PC-3 (cell line): ENCODE measurements around the gene PRRT4. TPM values are rescaled to one million over a fixed set of nuclear protein-coding genes. Genes with fewer than 3 reads are reported as not detected.

Experiments
- ATAC-seq: fragments of 200-7000 bp; cut with Tn5 transposase; 2 replicates; pipeline ENCODE4 v1.9.1; 2020; ENCODE audit warnings: mild to moderate bottlenecking, moderate library complexity
- BruUV-seq: library from RNA; stranded (reverse); fragments of 400-500 nt; replicated peaks from 2 replicates; lab custom pipeline; 2021; lab: Mats Ljungman, UMichigan
- CTCF ChIA-PET: fragments of 300-600 bp; sonication (Branson Sonifier 250); formaldehyde crosslinking; loops from one replicate; lab custom pipeline; 2022; ENCODE audit warnings: antibody characterized with exemption; lab: Charles Lee
- POLR2A ChIA-PET: fragments of 300-600 bp; sonication (Branson Sonifier 250); formaldehyde crosslinking; loops from one replicate; lab custom pipeline; 2022; ENCODE audit warnings: antibody characterized with exemption; ENCODE audit not compliant: unreplicated experiment; lab: Charles Lee
- DNase-seq: peaks from one replicate; pipeline ENCODE4 v3.0.0-alpha.2; 2015
- H2AFZ ChIP-seq: fragments of 300-600 bp; sonication (generic); 2 replicates; pipeline ENCODE4 v1.6.0; 2016; ENCODE audit warnings: antibody characterized with exemption, low read length
- H3F3A ChIP-seq: fragments of 300-600 bp; sonication (generic); one replicate; pipeline ENCODE4 v1.6.0; 2017; ENCODE audit warnings: antibody characterized with exemption, low read length, control low read depth, mild to moderate bottlenecking; ENCODE audit not compliant: unreplicated experiment
- H3K27ac ChIP-seq: fragments of 300-600 bp; sonication (generic); 2 replicates; pipeline ENCODE4 v1.5.1; 2016; ENCODE audit warnings: mild to moderate bottlenecking, low read length
- H3K27me3 ChIP-seq: fragments of 300-600 bp; sonication (generic); 2 replicates; pipeline ENCODE4 v1.6.1; 2016; ENCODE audit warnings: low read length, mixed read lengths
- H3K36me3 ChIP-seq: fragments of 300-600 bp; sonication (generic); 2 replicates; pipeline ENCODE4 v1.6.1; 2016; ENCODE audit warnings: low read depth, mixed run types, low read length, mixed read lengths
- H3K4me1 ChIP-seq: fragments of 300-600 bp; sonication (generic); 2 replicates; pipeline ENCODE4 v1.5.1; 2016; ENCODE audit warnings: low read length; ENCODE audit not compliant: insufficient read depth
- H3K4me2 ChIP-seq: fragments of 300-600 bp; sonication (generic); 2 replicates; pipeline ENCODE4 v1.6.0; 2016; ENCODE audit warnings: low read length
- H3K4me3 ChIP-seq: fragments of 300-600 bp; sonication (generic); 2 replicates; pipeline ENCODE4 v1.5.1; 2016; ENCODE audit warnings: mild to moderate bottlenecking, low read length, mixed read lengths
- H3K79me2 ChIP-seq: fragments of 300-600 bp; sonication (generic); 2 replicates; pipeline ENCODE4 v1.6.1; 2017; ENCODE audit warnings: low read length, mixed read lengths
- H3K9ac ChIP-seq: fragments of 300-600 bp; sonication (generic); 2 replicates; pipeline ENCODE4 v1.6.0; 2016; ENCODE audit warnings: mild to moderate bottlenecking, low read length
- H3K9me2 ChIP-seq: fragments of 300-600 bp; sonication (generic); replicated peaks from 2 replicates; pipeline ENCODE4 v1.6.1; 2016; ENCODE audit warnings: mixed run types, low read length, mixed read lengths
- H3K9me3 ChIP-seq: fragments of 300-600 bp; sonication (generic); 2 replicates; pipeline ENCODE4 v1.6.1; 2016; ENCODE audit warnings: low read length, mixed read lengths
- H4K20me1 ChIP-seq: fragments of 300-600 bp; sonication (generic); 2 replicates; pipeline ENCODE4 v1.6.1; 2016; ENCODE audit warnings: low read length, mixed read lengths
- EZH2 ChIP-seq: fragments of 300-600 bp; sonication (generic); IDR thresholded peaks from one replicate; pipeline ENCODE4 v1.6.1; 2017; ENCODE audit warnings: antibody characterized with exemption, mild to moderate bottlenecking, low read length; ENCODE audit not compliant: unreplicated experiment
- EZH2phosphoT487 ChIP-seq: fragments of 300-600 bp; sonication (generic); IDR thresholded peaks from 2 replicates; pipeline ENCODE4 v1.6.1; 2018; ENCODE audit warnings: mild to moderate bottlenecking, antibody characterized with exemption, low read length, borderline replicate concordance
- intact Hi-C: fragments of 100-400 bp; cut with micrococcal nuclease; formaldehyde crosslinking; loops from 2 replicates; pipeline ENCODE4 v1.9.0; 2023
- total RNA-seq: library from RNA; depleted of rRNA; stranded (reverse); fragments of >200 nt; gene quantifications from 2 replicates; pipeline ENCODE4 v1.2.3, GENCODE V29; 2014
- TF ChIP-seq, protein P1 (sequence below): fragments of 300-600 bp; sonication (generic); conservative IDR thresholded peaks from 2 replicates; pipeline ENCODE4 v1.5.1; 2017; ENCODE audit warnings: antibody characterized with exemption, low read depth, mild to moderate bottlenecking, low read length

The PRRT4 gene
- total RNA-seq, 1 experiment from 2014 or later = 0.36 TPM

DNA sequence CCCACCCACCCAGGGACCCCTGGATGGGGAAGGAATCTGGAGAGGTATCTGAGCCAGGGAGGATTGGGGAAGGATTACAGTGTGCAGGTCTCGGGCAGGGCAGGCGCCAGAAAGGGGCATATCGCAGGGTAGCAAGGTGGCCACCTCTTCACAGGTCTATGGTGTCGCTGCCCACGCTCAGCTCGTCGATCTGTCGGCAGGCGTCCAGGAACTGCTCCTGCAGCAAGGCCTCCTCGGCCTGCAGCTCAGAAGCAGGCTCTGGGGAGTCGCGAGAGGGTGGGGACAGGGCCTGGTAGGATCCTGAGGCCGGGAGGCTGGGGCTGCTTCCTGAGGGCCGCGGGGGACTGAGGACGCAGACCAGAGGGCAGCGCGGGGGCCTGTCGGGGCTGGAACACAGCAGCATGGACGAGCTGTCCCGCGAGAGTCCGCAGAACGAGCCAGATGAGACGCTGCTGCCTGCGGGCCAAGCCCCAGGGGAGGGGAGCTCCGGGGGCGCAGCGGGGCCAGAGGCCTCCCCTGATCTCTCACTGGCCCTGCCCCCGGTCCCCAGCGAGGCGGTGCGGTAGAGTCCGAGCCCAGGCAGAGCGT, 10.7 kb downstream of the PRRT4 start:
- ATAC-seq (no peak), DNase-seq (no peak)
- H3K4me1 ChIP-seq = no peaks in the 10 kb centered on the region
- no peak overlapping the region for H3K27ac ChIP-seq
- no peaks in the 10 kb centered on the region for H3K9me3 ChIP-seq
- no peaks in the 10 kb centered on the region for H3K79me2 ChIP-seq
- H3K4me2 ChIP-seq = no peak overlapping the region
- BruUV-seq = no TSS peak
- POLR2A ChIA-PET = no interaction called here
- H3K9ac ChIP-seq = no peak overlapping the region
- no peak for TF ChIP-seq EZH2phosphoT487
- TF ChIP-seq EZH2 = no peak
- TF ChIP-seq, protein P1, sequence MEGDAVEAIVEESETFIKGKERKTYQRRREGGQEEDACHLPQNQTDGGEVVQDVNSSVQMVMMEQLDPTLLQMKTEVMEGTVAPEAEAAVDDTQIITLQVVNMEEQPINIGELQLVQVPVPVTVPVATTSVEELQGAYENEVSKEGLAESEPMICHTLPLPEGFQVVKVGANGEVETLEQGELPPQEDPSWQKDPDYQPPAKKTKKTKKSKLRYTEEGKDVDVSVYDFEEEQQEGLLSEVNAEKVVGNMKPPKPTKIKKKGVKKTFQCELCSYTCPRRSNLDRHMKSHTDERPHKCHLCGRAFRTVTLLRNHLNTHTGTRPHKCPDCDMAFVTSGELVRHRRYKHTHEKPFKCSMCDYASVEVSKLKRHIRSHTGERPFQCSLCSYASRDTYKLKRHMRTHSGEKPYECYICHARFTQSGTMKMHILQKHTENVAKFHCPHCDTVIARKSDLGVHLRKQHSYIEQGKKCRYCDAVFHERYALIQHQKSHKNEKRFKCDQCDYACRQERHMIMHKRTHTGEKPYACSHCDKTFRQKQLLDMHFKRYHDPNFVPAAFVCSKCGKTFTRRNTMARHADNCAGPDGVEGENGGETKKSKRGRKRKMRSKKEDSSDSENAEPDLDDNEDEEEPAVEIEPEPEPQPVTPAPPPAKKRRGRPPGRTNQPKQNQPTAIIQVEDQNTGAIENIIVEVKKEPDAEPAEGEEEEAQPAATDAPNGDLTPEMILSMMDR = no peak
- no peaks in the 10 kb centered on the region for H3K36me3 ChIP-seq
- no peak overlapping the region for H2AFZ ChIP-seq
- H3K4me3 ChIP-seq = no peak overlapping the region
- no peaks in the 10 kb centered on the region for H4K20me1 ChIP-seq
- H3K9me2 ChIP-seq = no peaks in the 10 kb centered on the region
- H3F3A ChIP-seq = no peaks in the 10 kb centered on the region
- no peaks in the 10 kb centered on the region for H3K27me3 ChIP-seq
- intact Hi-C loops = no loop called here
- CTCF ChIA-PET = no interaction called here

DNA sequence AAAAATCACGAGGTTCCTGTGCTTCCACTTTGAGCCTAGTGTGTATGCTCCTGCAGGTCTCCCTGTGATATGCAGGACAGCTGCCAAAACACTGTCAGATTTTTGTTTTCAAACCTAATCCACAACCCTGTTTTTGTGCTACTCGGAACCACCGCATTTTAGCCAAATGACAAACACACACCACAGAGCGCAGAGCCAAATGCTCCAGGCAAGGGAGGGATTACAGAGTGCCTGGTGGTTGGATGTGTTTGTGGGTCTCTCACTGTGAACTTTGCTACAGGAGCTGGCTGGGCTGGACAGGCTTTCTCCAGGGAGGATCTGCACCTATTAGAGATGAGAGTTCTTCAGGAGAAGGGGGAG, 12.0 kb downstream of the PRRT4 start:
- Histone ChIP-seq H3K4me3 (no peak overlapping the region), H3K79me2 (no peaks in the 10 kb centered on the region), H3K9me3 (no peaks in the 10 kb centered on the region), H2AFZ (no peak overlapping the region), H3K4me1 (no peaks in the 10 kb centered on the region), H3K9ac (no peak overlapping the region), H3F3A (no peaks in the 10 kb centered on the region), H4K20me1 (no peaks in the 10 kb centered on the region), H3K27me3 (no peaks in the 10 kb centered on the region), H3K27ac (no peak overlapping the region), H3K4me2 (no peak overlapping the region), H3K36me3 (no peaks in the 10 kb centered on the region), H3K9me2 (no peaks in the 10 kb centered on the region)
- ATAC-seq (no peak), DNase-seq (no peak)
- intact Hi-C loops = no loop called here
- no TSS peak for BruUV-seq
- TF ChIP-seq, protein P1 = no peak
- TF ChIP-seq EZH2phosphoT487 (no peak), EZH2 (no peak)
- ChIA-PET CTCF (interaction anchor here (3.3 kb wide), 1 partner anchor 38 kb away, joined by 80 read pairs; no protein-coding TSS in a partner anchor), POLR2A (no interaction called here)

DNA sequence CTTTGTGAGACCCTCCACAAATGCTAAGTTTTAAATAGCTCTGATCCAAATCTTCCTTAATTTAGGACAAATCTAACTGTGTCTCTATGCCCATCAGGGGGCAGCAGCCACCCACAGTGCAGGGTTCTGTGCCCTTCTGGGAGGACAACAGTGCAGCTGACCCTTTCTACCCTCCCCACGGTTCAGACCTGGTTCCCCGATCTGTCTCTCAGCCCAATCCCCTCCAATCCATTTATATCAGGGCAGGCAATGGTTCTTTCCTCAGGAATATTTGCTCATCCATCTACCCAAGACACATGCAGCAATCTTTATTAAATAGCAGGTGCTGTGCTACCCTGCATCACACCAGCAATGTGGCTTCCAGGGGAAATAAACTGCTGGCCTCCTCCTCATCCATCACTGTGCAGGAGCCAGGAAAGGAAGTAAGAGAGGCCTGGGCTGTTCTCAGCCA, 13.8 kb downstream of the PRRT4 start:
- no peaks in the 10 kb centered on the region for H3K27me3 ChIP-seq

More for the DNA sequence above, 13.8 kb downstream of the PRRT4 start:
- no peaks in the 10 kb centered on the region for H3K4me1 ChIP-seq
- no peak for TF ChIP-seq EZH2phosphoT487
- TF ChIP-seq, protein P1 = peak; percentile 87
- H3K4me2 ChIP-seq = no peak overlapping the region
- no peak overlapping the region for H3K9ac ChIP-seq
- H3K36me3 ChIP-seq = no peaks in the 10 kb centered on the region
- H4K20me1 ChIP-seq = no peaks in the 10 kb centered on the region
- CTCF ChIA-PET = interaction anchor here (0.6 to 3.3 kb wide), 11 partner anchors 39 to 532 kb away, joined by 3 to 80 read pairs (median 4); partner anchors contain the start of gene ATP6V1F
- no TSS peak for BruUV-seq
- no peaks in the 10 kb centered on the region for H3F3A ChIP-seq
- intact Hi-C loops = loop anchor here (1.0 kb wide), 2 partner anchors 40 to 78 kb away; no protein-coding TSS in a partner anchor
- DNase-seq (peak; percentile 73), ATAC-seq (peak; percentile 66)
- no peak overlapping the region for H3K4me3 ChIP-seq
- no peak overlapping the region for H2AFZ ChIP-seq
- peaks cover 10% of the 10 kb centered on the region for H3K79me2 ChIP-seq
- H3K9me2 ChIP-seq = no peaks in the 10 kb centered on the region
- POLR2A ChIA-PET = interaction anchor here (0.6 kb wide), 2 partner anchors 21 to 392 kb away, joined by 4 read pairs; no protein-coding TSS in a partner anchor
- H3K9me3 ChIP-seq = no peaks in the 10 kb centered on the region
- no peak overlapping the region for H3K27ac ChIP-seq
